A549 (cell line): Measurements from ENCODE around the gene RAPGEF2. TPM values are rescaled to one million over a fixed set of nuclear protein-coding genes. Genes with fewer than 3 reads are reported as not detected.
A peak's percentile ranks its signal among the peaks of the same experiment; 100 is the strongest.
"Not testable (repeated sequence)": the region's sequence is repeated elsewhere in the genome, so short reads cannot be mapped to it uniquely, and the experiment has no call there.

ENCODE experiments used
- ATAC-seq, 2 experiments: fragments of 200-7000 bp in 1 of 2; fragments of >200 bp in 1 of 2; cut with Nextera tagmentation in 1 of 2; cut with Tn5 transposase in 1 of 2; 3 replicates each; pipeline versions ENCODE4 v1.8.0 to v1.9.1; 2018 to 2020; ENCODE audit warnings: mild to moderate bottlenecking in 1 of 2, moderate library complexity in 1 of 2
- CTCF ChIA-PET: fragments of 300-600 bp; sonication (Branson Sonifier 250); formaldehyde crosslinking; extraction: SDS; loops from one replicate; lab custom pipeline; 2021; ENCODE audit warnings: antibody characterized with exemption, inconsistent platforms; lab: Yijun Ruan, JAX
- POLR2A ChIA-PET: fragments of 350-600 bp; formaldehyde crosslinking; extraction: SDS; loops from one replicate; lab custom pipeline; 2021; ENCODE audit warnings: antibody characterized with exemption, inconsistent platforms; lab: Yijun Ruan, JAX
- DNase-seq, 2 experiments: peaks; one replicate each; pipeline versions ENCODE4 v3.0.0 to v3.0.0-alpha.2; 2011 to 2016; ENCODE audit warnings: low read depth in 1 of 2, low spot score in 1 of 2
- FAIRE-seq: peaks from 2 replicates; lab custom pipeline; 2011; peaks lifted over from hg19 to GRCh38; lab: Jason Lieb, UNC
- H3K27ac ChIP-seq, 2 experiments: fragments of >200 bp; sonication (Bioruptor Twin); formaldehyde crosslinking; 3 replicates each; pipeline ENCODE4 v1.5.1; 2016 to 2017
- H3K4me1 ChIP-seq: fragments of >200 bp; sonication (Bioruptor Twin); formaldehyde crosslinking; 3 replicates; pipeline ENCODE4 v1.6.1; 2016
- H3K4me2 ChIP-seq: fragments of >200 bp; sonication (Bioruptor Twin); formaldehyde crosslinking; 3 replicates; pipeline ENCODE4 v1.6.1; 2016
- H3K4me3 ChIP-seq: fragments of >200 bp; sonication (Bioruptor Twin); formaldehyde crosslinking; 3 replicates; pipeline ENCODE4 v1.5.1; 2016
- H3K9me3 ChIP-seq: fragments of >200 bp; sonication (Bioruptor Twin); formaldehyde crosslinking; 3 replicates; pipeline ENCODE4 v1.6.1; 2016
- BCL3 ChIP-seq: fragments of >200 bp; sonication (Bioruptor Twin); formaldehyde crosslinking; IDR thresholded peaks from 3 replicates; pipeline ENCODE4 v1.6.1; 2016
- CBX8 ChIP-seq: fragments of 200-600 bp; sonication (generic); IDR thresholded peaks from 2 replicates; pipeline ENCODE4 v1.6.1; 2016
- CHD4 ChIP-seq: fragments of 200-600 bp; sonication (generic); IDR thresholded peaks from 2 replicates; pipeline ENCODE4 v1.6.1; 2016; ENCODE audit warnings: antibody characterized with exemption, mild to moderate bottlenecking, borderline replicate concordance
- ESRRA ChIP-seq: fragments of 150-350 bp; IDR thresholded peaks from 2 replicates; pipeline ENCODE4 v1.6.1; 2014; ENCODE audit warnings: mild to moderate bottlenecking, low read length, borderline replicate concordance
- FOSL2 ChIP-seq, 2 experiments: fragments of 450-650 bp in 1 of 2; fragments of >200 bp in 1 of 2; sonication (Bioruptor Twin) in 1 of 2; formaldehyde crosslinking; IDR thresholded peaks; 2 replicates each; pipeline versions ENCODE4 v1.5.0 to v1.6.1; 2016 to 2020; ENCODE audit warnings: mild to moderate bottlenecking in 1 of 2, moderate library complexity in 1 of 2
- GATA3 ChIP-seq: IDR thresholded peaks from 2 replicates; pipeline ENCODE4 v1.6.1; 2012; ENCODE audit warnings: borderline replicate concordance
- HES2 ChIP-seq: fragments of >200 bp; sonication (Bioruptor Twin); formaldehyde crosslinking; IDR thresholded peaks from 2 replicates; pipeline ENCODE4 v1.6.1; 2016
- HOXB13 ChIP-seq: fragments of 250-450 bp; sonication (Bioruptor Pico); IDR thresholded peaks from 2 replicates; pipeline ENCODE4 v1.5.0; 2020; ENCODE audit warnings: low read depth, mild to moderate bottlenecking, moderate library complexity
- HOXB5 ChIP-seq: fragments of 250-450 bp; sonication (Bioruptor Pico); IDR thresholded peaks from 2 replicates; pipeline ENCODE4 v1.5.0; 2020; ENCODE audit warnings: mild to moderate bottlenecking, moderate library complexity
- JUN ChIP-seq, 2 experiments: fragments of >200 bp; sonication (Bioruptor Twin); formaldehyde crosslinking; IDR thresholded peaks; 2 replicates in 1 of 2; 3 replicates in 1 of 2; pipeline ENCODE4 v1.6.1; 2016 to 2017
- MAFK ChIP-seq: fragments of 450-650 bp; IDR thresholded peaks from 2 replicates; pipeline ENCODE4 v1.6.1; 2014; ENCODE audit not compliant: partially characterized antibody
- MYC ChIP-seq: IDR thresholded peaks from 2 replicates; pipeline ENCODE4 v1.6.1; 2012; ENCODE audit warnings: mild to moderate bottlenecking, inconsistent platforms, low read length, improper control_type of control experiment, borderline replicate concordance
- NR3C1 ChIP-seq: fragments of >200 bp; sonication (Bioruptor Twin); formaldehyde crosslinking; IDR thresholded peaks from 3 replicates; pipeline ENCODE4 v1.6.1; 2017
- RAD21 ChIP-seq, 2 experiments: fragments of >200 bp in 1 of 2; sonication (Bioruptor Twin) in 1 of 2; formaldehyde crosslinking in 1 of 2; IDR thresholded peaks in 1 of 2; conservative IDR thresholded peaks in 1 of 2; 2 replicates in 1 of 2; 3 replicates in 1 of 2; pipeline ENCODE4 v1.6.1; 2012 to 2018; ENCODE audit warnings: inconsistent platforms in 1 of 2
- RCOR1 ChIP-seq: fragments of 150-350 bp; IDR thresholded peaks from 2 replicates; pipeline ENCODE4 v1.6.1; 2014; ENCODE audit warnings: antibody characterized with exemption, low read length, low read depth
- RFX5 ChIP-seq: fragments of 450-650 bp; IDR thresholded peaks from 2 replicates; pipeline ENCODE4 v1.7.1; 2014; ENCODE audit warnings: antibody characterized with exemption, mild to moderate bottlenecking, moderate library complexity
- SMC3 ChIP-seq: fragments of >200 bp; sonication (Bioruptor Twin); formaldehyde crosslinking; IDR thresholded peaks from 3 replicates; pipeline ENCODE4 v1.6.1; 2018; ENCODE audit warnings: inconsistent platforms
- SREBF2 ChIP-seq: fragments of 450-650 bp; IDR thresholded peaks from 2 replicates; pipeline ENCODE4 v1.6.1; 2014; ENCODE audit warnings: mild to moderate bottlenecking, moderate library complexity
- TP53 ChIP-seq: fragments of 250-450 bp; sonication (Bioruptor Pico); IDR thresholded peaks from 2 replicates; pipeline ENCODE4 v1.5.0; 2021; ENCODE audit warnings: mild to moderate bottlenecking, moderate library complexity
- ZC3H11A ChIP-seq: fragments of 450-650 bp; IDR thresholded peaks from 2 replicates; pipeline ENCODE4 v1.6.1; 2014; ENCODE audit warnings: antibody characterized with exemption, mild to moderate bottlenecking
- ZFP36 ChIP-seq: fragments of 450-650 bp; IDR thresholded peaks from 2 replicates; pipeline ENCODE4 v1.6.1; 2014; ENCODE audit warnings: borderline replicate concordance; ENCODE audit not compliant: partially characterized antibody
- ZNF302 ChIP-seq: fragments of 250-450 bp; sonication (Bioruptor Pico); IDR thresholded peaks from 2 replicates; pipeline ENCODE4 v1.9.0; 2021; ENCODE audit warnings: inconsistent platforms, mild to moderate bottlenecking, moderate library complexity
- WGBS: methylation state at CpG from one replicate; pipeline ENCODE4 v1.1.6; 2017; ENCODE audit errors: missing lambda C conversion rate; 5-methylcytosine and 5-hydroxymethylcytosine counted together
- polyA plus RNA-seq, 4 experiments: library from polyadenylated mRNA; depleted of rRNA in 3 of 4; stranded (reverse); fragments of >200 nt; fragmentation: RNase III in 1 of 4; extraction: RNeasy Plus Mini Kit Qiagen cat#74134 plus additional on column Dnase treatment in 1 of 4; gene quantifications; 2 replicates in 3 of 4; 3 replicates in 1 of 4; pipeline ENCODE4 v1.2.3, GENCODE V29; 2011 to 2017

Gene RAPGEF2
- polyA plus RNA-seq, 2 of the 4 experiments (the other 2 are of a cell fraction): 10.7 to 31.8 TPM

- 90% methylated on average over 4 of the region's 4 CpGs for WGBS
- H3K4me2 ChIP-seq, H3K4me3 ChIP-seq, H3K27ac ChIP-seq, FAIRE-seq, POLR2A ChIA-PET, H3K9me3 ChIP-seq, ATAC-seq, CTCF ChIA-PET, DNase-seq: not testable (repeated sequence)
- peaks cover 18% of the 10 kb centered on the region; the same call in 2 of the 3 replicates for H3K4me1 ChIP-seq
Measured at GRCh38 chr4:159183885-159184605, 81.2 kb downstream of the RAPGEF2 start.

GRCh38 chr4:159185591-159186023 is 82.7 kb downstream of the RAPGEF2 start:
- no peak for FAIRE-seq
- peak overlapping the region; percentile 36; the same call in 2 of the 3 replicates for H3K4me2 ChIP-seq
- no peak for DNase-seq
- no peak overlapping the region for H3K27ac ChIP-seq
- POLR2A ChIA-PET: no interaction called here
- no peaks in the 10 kb centered on the region for H3K9me3 ChIP-seq
- ATAC-seq: no peak
- CTCF ChIA-PET: no interaction called here
- H3K4me1 ChIP-seq: peaks cover 11% of the 10 kb centered on the region; the same call in 2 of the 3 replicates
- H3K4me3 ChIP-seq: no peak overlapping the region
- 73% methylated on average over 1 of the region's 1 CpG for WGBS
- TF ChIP-seq ZNF302 (CRISPR knock-in tag): no peak
- no peak for TF ChIP-seq CBX8
- no peak for TF ChIP-seq FOSL2 (IDR thresholded peaks at IDR 0.05)
- no peak for TF ChIP-seq FOSL2 (CRISPR knock-in tag; IDR thresholded peaks at IDR 0.05)
- TF ChIP-seq SREBF2: no peak
- TF ChIP-seq GATA3: no peak
- no peak for TF ChIP-seq NR3C1
- TF ChIP-seq CHD4: no peak
- TF ChIP-seq RCOR1: no peak
- TF ChIP-seq HOXB13 (CRISPR knock-in tag): no peak
- no peak for TF ChIP-seq BCL3
- no peak for TF ChIP-seq HOXB5 (CRISPR knock-in tag)
- TF ChIP-seq HES2: no peak
- no peak for TF ChIP-seq MYC
- no peak for TF ChIP-seq ESRRA
- TF ChIP-seq MAFK: no peak
- no peak for TF ChIP-seq ZC3H11A
- TF ChIP-seq RAD21 (conservative IDR thresholded peaks at IDR 0.05 in 1 of 2, IDR thresholded peaks at IDR 0.05 in 1 of 2): no peak
- no peak for TF ChIP-seq RFX5

GRCh38 chr4:159188646-159189045 is 85.8 kb downstream of the RAPGEF2 start:
- ATAC-seq: no peak
- no peak overlapping the region for H3K4me3 ChIP-seq
- no peak for FAIRE-seq
- no peak overlapping the region for H3K4me2 ChIP-seq
- H3K27ac ChIP-seq: no peak overlapping the region
- H3K9me3 ChIP-seq: no peaks in the 10 kb centered on the region
- no peak for DNase-seq
- WGBS: 88% methylated on average over 1 of the region's 1 CpG
- TF ChIP-seq RAD21 (conservative IDR thresholded peaks at IDR 0.05 in 1 of 2, IDR thresholded peaks at IDR 0.05 in 1 of 2): no peak
- no peak for TF ChIP-seq TP53 (CRISPR knock-in tag)
- TF ChIP-seq ZC3H11A: no peak
- no peak for TF ChIP-seq SREBF2
- no peak for TF ChIP-seq CBX8
- no peak for TF ChIP-seq JUN (IDR thresholded peaks at IDR 0.05)
- TF ChIP-seq ESRRA: no peak
- no peak for TF ChIP-seq SMC3
- TF ChIP-seq ZFP36: no peak
- H3K4me1 ChIP-seq: peaks cover 18% of the 10 kb centered on the region; the same call in 2 of the 3 replicates
- ChIA-PET POLR2A (interaction anchor here (0.7 kb wide), 1 partner anchor 192 kb away, joined by 5 read pairs; no protein-coding TSS in a partner anchor), CTCF (interaction anchor here (2.9 kb wide), 1 partner anchor 15 kb away, joined by 12 read pairs; no protein-coding TSS in a partner anchor)
